Measurements from ENCODE around the gene MAP2K4.

MAP2K4 gene

DNA sequence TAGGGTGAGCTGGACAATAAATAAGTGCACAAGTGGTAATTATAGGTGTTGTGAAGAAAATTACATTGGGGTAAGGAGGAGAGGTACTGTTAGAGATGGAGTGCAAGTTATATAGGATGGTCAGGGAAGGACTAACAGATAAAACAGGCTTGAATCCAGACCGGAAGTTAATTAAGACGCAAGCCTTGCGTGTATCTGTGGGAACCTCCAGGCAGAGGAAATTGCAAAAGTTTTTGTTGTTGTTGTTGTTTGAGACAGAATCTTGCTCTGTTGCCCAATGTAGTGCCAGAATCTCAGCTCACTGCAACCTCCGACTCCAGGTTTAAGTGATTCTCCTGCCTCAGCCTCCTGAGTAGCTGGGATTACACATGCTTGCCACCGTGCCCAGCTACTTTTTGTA is 21.0 kb upstream of the MAP2K4 start:
- Histone ChIP-seq H3K36me3 (ENCODE audit: insufficient read depth, low read length) (no peaks in the 10 kb centered on the region), H3K9me3 (ENCODE audit: low read length) (no peaks in the 10 kb centered on the region), H3K27ac (ENCODE audit: low read depth, low read length, poor library complexity, severe bottlenecking) (no peak overlapping the region), H2AFZ (ENCODE audit: low read length) (no peak overlapping the region), H3K9ac (ENCODE audit: low read length) (no peak overlapping the region), H3K4me3 (ENCODE audit: low read depth, low read length, poor library complexity, severe bottlenecking) (no peak overlapping the region), H4K20me1 (ENCODE audit: insufficient read depth, low read length) (no peaks in the 10 kb centered on the region), H3K9me2 (ENCODE audit: low read depth, low read length) (no peaks in the 10 kb centered on the region), H3F3A (ENCODE audit: insufficient read depth, low read length) (no peaks in the 10 kb centered on the region), H3K4me2 (ENCODE audit: low read length) (no peak overlapping the region), H3K4me1 (ENCODE audit: insufficient read depth, low read length, severe bottlenecking) (peaks cover 14% of the 10 kb centered on the region), H3K79me2 (ENCODE audit: insufficient read depth, low read length) (no peaks in the 10 kb centered on the region), H3K27me3 (ENCODE audit: insufficient read depth, low read length) (no peaks in the 10 kb centered on the region)
- TF ChIP-seq, protein P1, sequence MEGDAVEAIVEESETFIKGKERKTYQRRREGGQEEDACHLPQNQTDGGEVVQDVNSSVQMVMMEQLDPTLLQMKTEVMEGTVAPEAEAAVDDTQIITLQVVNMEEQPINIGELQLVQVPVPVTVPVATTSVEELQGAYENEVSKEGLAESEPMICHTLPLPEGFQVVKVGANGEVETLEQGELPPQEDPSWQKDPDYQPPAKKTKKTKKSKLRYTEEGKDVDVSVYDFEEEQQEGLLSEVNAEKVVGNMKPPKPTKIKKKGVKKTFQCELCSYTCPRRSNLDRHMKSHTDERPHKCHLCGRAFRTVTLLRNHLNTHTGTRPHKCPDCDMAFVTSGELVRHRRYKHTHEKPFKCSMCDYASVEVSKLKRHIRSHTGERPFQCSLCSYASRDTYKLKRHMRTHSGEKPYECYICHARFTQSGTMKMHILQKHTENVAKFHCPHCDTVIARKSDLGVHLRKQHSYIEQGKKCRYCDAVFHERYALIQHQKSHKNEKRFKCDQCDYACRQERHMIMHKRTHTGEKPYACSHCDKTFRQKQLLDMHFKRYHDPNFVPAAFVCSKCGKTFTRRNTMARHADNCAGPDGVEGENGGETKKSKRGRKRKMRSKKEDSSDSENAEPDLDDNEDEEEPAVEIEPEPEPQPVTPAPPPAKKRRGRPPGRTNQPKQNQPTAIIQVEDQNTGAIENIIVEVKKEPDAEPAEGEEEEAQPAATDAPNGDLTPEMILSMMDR (IDR thresholded peaks at IDR 0.05; ENCODE audit: low read length) = no peak
- no peak for TF ChIP-seq EZH2 (IDR thresholded peaks at IDR 0.05; ENCODE audit: borderline replicate concordance, low read length)

- H3K4me3 ChIP-seq (ENCODE audit: low read depth, low read length, poor library complexity, severe bottlenecking) = no peak overlapping the region
- H3K9ac ChIP-seq (ENCODE audit: low read length) = no peak overlapping the region
- no peaks in the 10 kb centered on the region for H3K4me1 ChIP-seq (ENCODE audit: insufficient read depth, low read length, severe bottlenecking)
- no peaks in the 10 kb centered on the region for H3F3A ChIP-seq (ENCODE audit: insufficient read depth, low read length)
- no peaks in the 10 kb centered on the region for H3K9me3 ChIP-seq (ENCODE audit: low read length)
- no peaks in the 10 kb centered on the region for H3K9me2 ChIP-seq (ENCODE audit: low read depth, low read length)
- no peaks in the 10 kb centered on the region for H4K20me1 ChIP-seq (ENCODE audit: insufficient read depth, low read length)
- no peak overlapping the region for H2AFZ ChIP-seq (ENCODE audit: low read length)
- H3K4me2 ChIP-seq (ENCODE audit: low read length) = no peak overlapping the region
- no peaks in the 10 kb centered on the region for H3K27me3 ChIP-seq (ENCODE audit: insufficient read depth, low read length)
- H3K79me2 ChIP-seq (ENCODE audit: insufficient read depth, low read length) = no peaks in the 10 kb centered on the region
- no peaks in the 10 kb centered on the region for H3K36me3 ChIP-seq (ENCODE audit: insufficient read depth, low read length)
- H3K27ac ChIP-seq (ENCODE audit: low read depth, low read length, poor library complexity, severe bottlenecking) = no peak overlapping the region
- no peak for TF ChIP-seq EZH2 (IDR thresholded peaks at IDR 0.05; ENCODE audit: borderline replicate concordance, low read length)
- TF ChIP-seq, protein P1 (IDR thresholded peaks at IDR 0.05; ENCODE audit: low read length) = no peak
These were observed 13.2 kb upstream of the MAP2K4 start for GRCh38 chr17:12007466-12007865.

DNA sequence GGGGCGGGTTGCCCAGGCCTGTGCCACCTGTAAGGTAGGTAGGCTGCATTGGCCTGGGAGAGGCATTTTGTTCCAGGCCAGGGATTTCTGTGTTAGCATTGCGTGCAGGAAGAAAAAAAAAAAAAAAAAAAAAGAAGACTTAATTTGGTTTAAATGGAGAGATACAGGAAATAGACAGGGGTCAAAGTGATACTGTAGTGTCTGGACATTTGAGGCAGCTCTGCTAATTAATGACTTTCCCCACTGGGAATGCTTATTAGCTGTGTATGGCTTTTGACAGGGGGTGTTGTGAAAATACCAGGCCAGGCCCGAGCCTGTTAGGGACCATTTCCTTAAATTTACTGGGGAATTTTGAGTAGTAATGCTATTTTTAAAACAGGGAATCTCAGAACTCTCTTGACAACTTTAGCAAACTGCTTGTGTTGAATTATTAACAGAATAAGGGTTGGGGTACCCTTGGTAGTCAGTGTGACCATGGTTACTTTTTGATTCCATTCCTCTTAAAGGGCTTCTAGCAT is 1.0 kb downstream of the MAP2K4 start:
- H4K20me1 ChIP-seq (ENCODE audit: insufficient read depth, low read length) = peaks cover 8% of the 10 kb centered on the region; the same call in 1 of the 2 replicates
- no peaks in the 10 kb centered on the region for H3F3A ChIP-seq (ENCODE audit: insufficient read depth, low read length)
- no peak overlapping the region for H2AFZ ChIP-seq (ENCODE audit: low read length)
- peak overlapping the region; percentile 71 for H3K4me3 ChIP-seq (ENCODE audit: low read depth, low read length, poor library complexity, severe bottlenecking)
- H3K4me1 ChIP-seq (ENCODE audit: insufficient read depth, low read length, severe bottlenecking) = peaks cover 21% of the 10 kb centered on the region
- H3K9me3 ChIP-seq (ENCODE audit: low read length) = no peaks in the 10 kb centered on the region
- no peak overlapping the region for H3K27ac ChIP-seq (ENCODE audit: low read depth, low read length, poor library complexity, severe bottlenecking)
- no peaks in the 10 kb centered on the region for H3K36me3 ChIP-seq (ENCODE audit: insufficient read depth, low read length)
- peak overlapping the region; percentile 91 for H3K4me2 ChIP-seq (ENCODE audit: low read length)
- H3K79me2 ChIP-seq (ENCODE audit: insufficient read depth, low read length) = peaks cover 47% of the 10 kb centered on the region
- H3K9ac ChIP-seq (ENCODE audit: low read length) = peak overlapping the region; percentile 71
- TF ChIP-seq EZH2 (IDR thresholded peaks at IDR 0.05; ENCODE audit: borderline replicate concordance, low read length) = no peak
- TF ChIP-seq, protein P1 (IDR thresholded peaks at IDR 0.05; ENCODE audit: low read length) = no peak
- H3K9me2 ChIP-seq (ENCODE audit: low read depth, low read length) = no peaks in the 10 kb centered on the region
- no peaks in the 10 kb centered on the region for H3K27me3 ChIP-seq (ENCODE audit: insufficient read depth, low read length)

All from OCI-LY1 (cell line).